Heart left ventricle (tissue), 16 donors: ENCODE results near the gene ALS2CL. TPM values are rescaled to one million over a fixed set of nuclear protein-coding genes. Genes with fewer than 3 reads are reported as not detected.
A peak's percentile ranks its signal among the peaks of the same experiment; 100 is the strongest.

Source experiments
- ATAC-seq, 4 donors: fragments of 200-7000 bp; cut with Tn5 transposase; one replicate each; pipeline ENCODE4 v1.9.1; 2020 to 2022; ENCODE audit warnings: moderate library complexity in 4 of 4, mild to moderate bottlenecking in 3 of 4, moderate number of reproducible peaks in 1 of 4
- DNase-seq, 5 donors: peaks; one replicate each; pipeline ENCODE4 v3.0.0-alpha.2; 2020
- H3K27ac ChIP-seq, 12 donors: fragments of 200-600 bp; sonication (generic) in 4 of 12; one replicate each; pipeline versions ENCODE4 v1.5.0 to v1.8.0; 2016 to 2022; ENCODE audit warnings: mild to moderate bottlenecking in 2 of 12
- H3K27me3 ChIP-seq, 9 donors: fragments of 200-600 bp; sonication (generic) in 2 of 9; one replicate each; pipeline versions ENCODE4 v1.5.1 to v1.8.0; 2016 to 2022; ENCODE audit warnings: mild to moderate bottlenecking in 3 of 9
- H3K36me3 ChIP-seq, 9 donors: fragments of 200-600 bp; sonication (generic) in 2 of 9; one replicate each; pipeline versions ENCODE4 v1.5.0 to v1.8.0; 2018 to 2022; ENCODE audit warnings: mild to moderate bottlenecking in 2 of 9
- H3K4me1 ChIP-seq, 12 donors: fragments of 200-600 bp; sonication (generic) in 4 of 12; one replicate each; pipeline versions ENCODE4 v1.5.0 to v1.8.0; 2016 to 2022; ENCODE audit warnings: mild to moderate bottlenecking in 3 of 12
- H3K4me3 ChIP-seq, 12 donors: fragments of 200-600 bp; sonication (generic) in 4 of 12; one replicate each; pipeline versions ENCODE4 v1.5.0 to v1.8.0; 2017 to 2022; ENCODE audit warnings: mild to moderate bottlenecking in 9 of 12, moderate library complexity in 4 of 12
- H3K9me3 ChIP-seq, 12 donors: fragments of 200-600 bp; sonication (generic) in 4 of 12; one replicate each; pipeline versions ENCODE4 v1.5.0 to v1.8.0; 2016 to 2022; ENCODE audit warnings: mild to moderate bottlenecking in 1 of 12
- POLR2A ChIP-seq, 2 donors: fragments of 450-650 bp; IDR thresholded peaks; one replicate each; pipeline ENCODE4 v1.6.1; 2017; ENCODE audit warnings: antibody characterized with exemption in 2 of 2, mild to moderate bottlenecking in 2 of 2, moderate library complexity in 2 of 2
- WGBS, 4 donors: extraction: QIAGEN DNeasy Blood & Tissue Kit in 2 of 4; methylation state at CpG; one replicate each; pipeline versions ENCODE4 v1.1.5 to v1.1.7; 2013 to 2018; 5-methylcytosine and 5-hydroxymethylcytosine counted together
- intact Hi-C, 10 donors: fragments of 100-400 bp; cut with DNase I; formaldehyde crosslinking; loops; one replicate each; pipeline versions ENCODE4 v1.11.1 to v1.14.2; 2022
- polyA plus RNA-seq, 2 donors: library from polyadenylated mRNA; stranded (reverse); fragments of 200-250 nt; gene quantifications; one replicate each; pipeline ENCODE4 v1.2.3, GENCODE V29; 2013
- total RNA-seq, 9 donors: library from RNA; depleted of rRNA in 2 of 9; stranded (reverse); fragments of >200 nt in 2 of 9; fragmentation: NEBNext Ultra II Directional in 3 of 9; extraction: Animal tissue kit (Norgen Biotek cat#: 25700) in 3 of 9; gene quantifications; one replicate each; pipeline versions ENCODE4 v1.1.0 to v1.2.4, GENCODE V29; 2016 to 2023
- TF ChIP-seq, protein P1 (sequence below), 12 donors: fragments of 200-600 bp; sonication (generic) in 4 of 12; IDR thresholded peaks; one replicate each; pipeline versions ENCODE4 v1.5.0 to v1.8.0; 2018 to 2022; ENCODE audit warnings: antibody characterized with exemption in 12 of 12, mild to moderate bottlenecking in 5 of 12
- donor health status: ischemic (EF 13 %, LVEDD 7.1; RV severe dilation, severe dysfunction).
- donor health status: healthy with polysubstance abuse.
- donor health status: DM: no; HTN: yes; CAD: no.
- donor health status: DM: no; HTN: no; CAD: no.
- donor health status: ischemic (EF 25% LVEDD 6.9; RV normal size, moderate dysfunction).
- donor health status: ischemic (EF 25% LVEDD 5.7; RV mildly dilated, moderate dysfunction).
- donor health status: healthy.
- donor health status: DM: yes; HTN: yes; CAD: no.
- donor health status: ischemic (EF 35%, LVEDD 5.7; RV mildly dilated, moderate dysfunction).
- donor health status: nonischemic (EF 11% LVEDD 7.7; RV severe dilation, severe dysfunction).
- donor health status: DM: yes; HTN: yes; CAD: no.
- donor health status: PGD.
- donor health status: ischemic (EF 29% LVEDD 5.4; RV normal size, mild dysfunction).
- donor health status: nonischemic (EF 23%, LVEDD 6.1; RV moderate dilation, normal function).

The ALS2CL gene
- total and polyA plus RNA-seq, 11 donors: 11.8 to 40.7 (median 25.4) TPM

- WGBS, 4 donors: 42 to 63% (median 53%) methylated on average over 24 to 61 of the region's 61 CpGs
- Histone ChIP-seq H3K36me3 (no peaks in the 10 kb centered on the region), H3K9me3 (peaks cover 0 to 3% (median 0%) of the 10 kb centered on the region in 12 donors), H3K4me1 (peaks cover 0 to 7% (median 0%) of the 10 kb centered on the region in 12 donors), H3K4me3 (no peak within 1 kb of the TSS), H3K27ac (no peak within 1 kb of the TSS), H3K27me3 (peaks cover 0 to 16% (median 5%) of the 10 kb centered on the region in 9 donors)
- DNase-seq (peak in 1 of 5 donors; percentile 64), ATAC-seq (peak in 1 of 4 donors; percentile 8)
- intact Hi-C loops: loop anchor here in 1 of 10 donors (10.0 kb wide), 1 partner anchor 117 kb away; no protein-coding TSS in a partner anchor
- TF ChIP-seq, protein P1, sequence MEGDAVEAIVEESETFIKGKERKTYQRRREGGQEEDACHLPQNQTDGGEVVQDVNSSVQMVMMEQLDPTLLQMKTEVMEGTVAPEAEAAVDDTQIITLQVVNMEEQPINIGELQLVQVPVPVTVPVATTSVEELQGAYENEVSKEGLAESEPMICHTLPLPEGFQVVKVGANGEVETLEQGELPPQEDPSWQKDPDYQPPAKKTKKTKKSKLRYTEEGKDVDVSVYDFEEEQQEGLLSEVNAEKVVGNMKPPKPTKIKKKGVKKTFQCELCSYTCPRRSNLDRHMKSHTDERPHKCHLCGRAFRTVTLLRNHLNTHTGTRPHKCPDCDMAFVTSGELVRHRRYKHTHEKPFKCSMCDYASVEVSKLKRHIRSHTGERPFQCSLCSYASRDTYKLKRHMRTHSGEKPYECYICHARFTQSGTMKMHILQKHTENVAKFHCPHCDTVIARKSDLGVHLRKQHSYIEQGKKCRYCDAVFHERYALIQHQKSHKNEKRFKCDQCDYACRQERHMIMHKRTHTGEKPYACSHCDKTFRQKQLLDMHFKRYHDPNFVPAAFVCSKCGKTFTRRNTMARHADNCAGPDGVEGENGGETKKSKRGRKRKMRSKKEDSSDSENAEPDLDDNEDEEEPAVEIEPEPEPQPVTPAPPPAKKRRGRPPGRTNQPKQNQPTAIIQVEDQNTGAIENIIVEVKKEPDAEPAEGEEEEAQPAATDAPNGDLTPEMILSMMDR (IDR thresholded peaks at IDR 0.05): peak in 7 of 12 donors; percentile 13 to 41 (median 21)
- TF ChIP-seq POLR2A (IDR thresholded peaks at IDR 0.05): no peak
Measured at GRCh38 chr3:46717447-46718231, 24.2 kb upstream of the ALS2CL start, which contains the start of gene PRSS50. PRSS50 (minus strand) TSS chr3:46717869; CDS start chr3:46717824, 45 bp downstream.

DNA sequence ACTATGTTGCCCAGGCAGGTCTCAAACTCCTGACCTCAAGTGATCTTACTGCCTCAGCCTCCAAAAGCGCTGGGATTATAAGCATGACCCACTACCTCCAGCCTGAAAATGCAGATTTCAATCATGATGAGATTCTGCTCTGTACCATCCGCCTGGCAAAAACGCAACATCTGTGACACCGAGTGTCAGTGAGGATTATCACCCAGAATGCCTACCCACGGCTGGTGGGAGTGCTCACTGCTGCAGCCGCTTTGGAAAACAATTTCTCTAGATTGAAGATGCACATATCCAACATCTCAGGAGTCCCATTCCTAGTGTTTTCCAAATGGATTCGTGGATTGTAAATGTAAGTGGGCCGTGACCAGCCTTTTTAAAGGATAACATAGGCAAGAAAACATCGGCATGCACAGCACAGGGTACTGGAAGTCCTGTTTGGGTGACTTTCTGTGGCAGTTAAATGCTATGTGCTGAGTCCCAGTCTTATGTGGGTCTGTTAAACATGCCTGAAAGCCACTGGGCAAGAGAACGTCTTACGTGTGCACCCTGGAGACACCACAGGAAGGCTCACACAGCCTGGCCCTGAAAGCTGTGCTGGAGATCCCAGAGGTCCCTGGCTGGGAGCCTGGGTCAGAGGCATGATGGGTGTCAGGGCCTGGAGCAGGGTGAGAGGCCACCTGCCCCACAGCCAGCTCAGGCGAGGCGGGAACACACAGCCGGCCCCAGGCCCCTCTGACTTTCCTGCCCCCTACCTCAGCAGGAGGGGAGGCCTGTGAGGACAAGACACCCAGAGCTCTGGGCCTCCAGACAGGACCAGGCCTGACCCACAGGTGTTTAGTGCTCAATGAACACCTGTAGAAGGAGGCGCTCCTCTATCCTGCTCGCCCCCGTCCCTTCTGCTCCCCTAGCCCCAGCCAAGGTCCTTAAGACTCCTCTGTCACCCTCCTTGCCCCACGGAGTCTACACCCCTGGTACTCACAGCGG, 23.3 kb upstream of the ALS2CL start:
- ATAC-seq: no peak
- 84 to 90% (median 85%) methylated on average over 11 to 19 of the region's 19 CpGs for WGBS, 4 donors
- intact Hi-C loops: loop anchor here in 1 of 10 donors (10.0 kb wide), 1 partner anchor 118 kb away; no protein-coding TSS in a partner anchor

GRCh38 chr3:46715507-46716175, 22.2 kb upstream of the ALS2CL start:
- DNase-seq (no peak), ATAC-seq (no peak)
- Histone ChIP-seq H3K4me1 (peaks cover 0 to 16% (median 0%) of the 10 kb centered on the region in 12 donors), H3K36me3 (no peaks in the 10 kb centered on the region), H3K27me3 (peaks cover 0 to 11% (median 5%) of the 10 kb centered on the region in 9 donors), H3K4me3 (no peak overlapping the region), H3K27ac (no peak overlapping the region), H3K9me3 (no peaks in the 10 kb centered on the region)
- intact Hi-C loops: loop anchor here in 1 of 10 donors (10.0 kb wide), 1 partner anchor 119 kb away; no protein-coding TSS in a partner anchor
- no peak for TF ChIP-seq POLR2A (IDR thresholded peaks at IDR 0.05)
- TF ChIP-seq, protein P1 (IDR thresholded peaks at IDR 0.05): no peak
- WGBS, 4 donors: 87 to 92% (median 91%) methylated on average over 8 to 11 of the region's 11 CpGs

More for the DNA sequence above, 23.3 kb upstream of the ALS2CL start:
- Histone ChIP-seq H3K9me3 (peaks cover 0 to 3% (median 0%) of the 10 kb centered on the region in 12 donors), H3K36me3 (no peaks in the 10 kb centered on the region), H3K4me1 (peaks cover 0 to 9% (median 0%) of the 10 kb centered on the region in 12 donors), H3K27ac (no peak overlapping the region), H3K4me3 (no peak overlapping the region), H3K27me3 (peaks cover 0 to 11% (median 5%) of the 10 kb centered on the region in 9 donors)
- no peak for TF ChIP-seq POLR2A (IDR thresholded peaks at IDR 0.05)
- TF ChIP-seq, protein P1 (IDR thresholded peaks at IDR 0.05): no peak
- DNase-seq: peak in 1 of 5 donors; percentile 46
